T1000 (cell line): Measurements from ENCODE around the gene DOCK4.

Experiments
- DNase-seq: peaks from one replicate; lab custom pipeline; 2025; ENCODE audit warnings: mixed read lengths; lab: John Stamatoyannopoulos, UW

The DOCK4 gene

DNA sequence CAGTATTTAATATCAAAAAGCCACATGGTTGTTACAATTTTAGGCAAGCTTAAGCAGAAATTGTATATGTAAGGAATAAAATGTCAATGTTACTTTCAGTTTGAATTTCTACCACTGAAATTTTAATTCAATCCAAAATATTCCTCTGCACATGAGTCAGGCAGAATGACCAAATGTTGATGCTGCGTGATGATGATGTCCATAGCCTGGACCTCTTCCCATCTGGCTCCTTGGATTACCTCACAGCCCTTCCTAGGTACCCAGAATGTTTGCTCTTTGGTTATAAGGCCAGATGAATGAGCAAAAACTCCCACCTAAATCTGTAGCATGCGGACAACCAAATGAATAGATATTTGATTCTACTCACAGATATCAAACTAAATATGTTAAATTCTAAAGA is 385.6 kb downstream of the DOCK4 start:
- DNase-seq: no peak

DNA sequence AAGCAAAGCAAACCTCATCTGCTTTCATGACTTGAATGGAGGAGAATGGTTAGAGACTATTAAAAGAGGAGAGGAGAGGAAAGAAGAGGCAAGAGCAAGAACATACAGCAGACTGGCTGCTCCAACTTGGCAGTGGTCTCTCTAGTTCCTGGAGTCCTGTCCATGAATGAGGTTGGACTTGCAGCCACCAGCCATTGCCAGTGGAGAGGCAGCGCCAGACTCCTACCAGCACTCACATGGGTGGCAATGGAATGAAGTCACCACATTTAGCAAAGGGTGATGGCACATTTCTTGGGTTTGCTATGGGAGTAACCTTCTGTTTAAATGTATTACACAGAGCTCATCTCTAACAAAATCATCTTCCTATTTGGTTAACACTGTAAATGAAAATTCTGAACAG is 386.1 kb downstream of the DOCK4 start:
- no peak for DNase-seq

DNA sequence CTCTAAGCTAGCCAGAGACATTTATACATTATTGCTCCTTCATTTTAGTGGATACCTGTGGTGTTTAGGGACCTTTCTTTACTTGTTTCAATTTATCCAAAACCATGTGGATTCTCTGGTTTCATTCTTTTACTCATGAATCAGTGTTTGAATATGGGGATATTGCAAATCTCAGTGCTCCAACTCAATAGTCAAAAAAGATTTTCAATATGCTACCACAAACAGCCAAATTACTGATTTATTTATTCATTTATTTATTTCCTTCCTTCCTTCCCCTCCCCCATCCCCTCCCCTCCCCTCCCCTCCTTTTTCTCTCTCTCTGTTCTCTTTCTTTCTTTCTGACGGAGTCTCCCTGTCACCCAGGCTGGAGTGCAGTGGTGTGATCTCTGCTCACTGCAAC is 390.8 kb downstream of the DOCK4 start:
- DNase-seq: no peak

DNA sequence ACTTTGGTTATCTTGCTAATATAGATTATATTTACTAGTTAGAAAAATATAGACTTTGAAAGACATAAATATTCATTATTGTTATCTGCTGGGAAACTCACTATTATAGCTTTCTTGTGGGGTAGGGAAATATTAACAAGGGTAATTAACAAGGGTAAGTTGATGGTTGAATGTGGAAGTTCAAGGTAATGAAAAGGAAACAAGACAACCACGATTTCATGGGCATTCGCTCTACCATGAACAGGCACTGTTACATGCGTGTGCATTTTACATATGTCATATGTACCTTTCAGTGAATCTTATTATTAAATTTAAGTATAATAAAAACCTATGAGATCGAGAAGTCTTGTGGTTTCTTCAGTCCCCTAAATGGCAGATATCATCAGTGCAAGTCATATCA is 392.9 kb downstream of the DOCK4 start:
- no peak for DNase-seq

DNA sequence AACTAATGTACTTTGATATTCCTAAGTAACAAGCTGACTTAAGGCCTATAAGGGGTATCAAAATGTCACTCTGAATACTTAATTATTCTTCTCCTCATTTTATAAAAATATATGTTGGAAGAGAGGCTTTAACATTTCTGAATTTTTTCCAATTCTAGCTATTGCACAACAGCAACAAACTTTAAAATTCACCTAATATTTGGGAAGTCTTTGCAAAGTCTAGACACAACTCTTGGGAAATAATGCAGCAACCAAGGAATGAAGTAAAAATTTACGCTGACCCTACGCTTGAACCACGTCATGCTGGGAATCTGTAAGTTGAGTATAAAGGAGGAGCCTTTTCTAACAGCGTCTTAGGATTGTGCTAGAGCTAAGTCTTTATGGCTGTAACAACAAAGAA is 400.0 kb downstream of the DOCK4 start:
- DNase-seq: no peak

DNA sequence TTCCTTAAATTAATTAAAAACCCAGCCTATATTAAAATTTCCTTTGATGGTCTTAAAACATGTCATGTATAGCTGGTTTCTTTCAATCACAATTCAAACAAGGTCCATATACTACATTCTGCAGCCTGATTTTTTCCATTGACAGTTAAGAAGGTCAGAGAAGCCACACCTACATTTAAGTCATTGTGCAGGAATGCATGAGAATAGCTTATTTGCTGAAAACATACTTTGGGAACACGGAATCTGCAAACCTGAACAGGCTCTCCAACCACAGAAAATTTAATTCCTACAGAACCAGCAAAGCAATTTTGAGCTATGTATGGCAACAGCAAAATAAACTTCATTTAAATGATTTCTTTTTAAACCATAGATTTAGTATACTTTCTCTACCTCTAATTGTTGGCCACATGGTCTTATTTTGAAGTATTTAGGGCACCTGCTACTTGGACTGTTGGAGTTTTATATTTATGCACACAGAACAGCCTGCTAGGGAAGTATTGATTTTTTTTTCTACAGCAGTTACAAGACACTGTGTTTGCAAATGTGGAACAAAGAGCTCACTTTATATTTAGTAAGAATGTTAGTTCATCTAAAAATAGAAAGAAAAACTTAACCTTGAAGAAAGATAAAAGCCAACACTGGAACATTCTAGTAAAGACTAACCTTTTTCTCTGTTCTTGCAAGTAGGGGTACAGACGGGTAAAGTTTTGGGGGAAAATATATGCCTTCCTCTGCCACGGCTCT is 403.0 kb downstream of the DOCK4 start:
- no peak for DNase-seq

DNA sequence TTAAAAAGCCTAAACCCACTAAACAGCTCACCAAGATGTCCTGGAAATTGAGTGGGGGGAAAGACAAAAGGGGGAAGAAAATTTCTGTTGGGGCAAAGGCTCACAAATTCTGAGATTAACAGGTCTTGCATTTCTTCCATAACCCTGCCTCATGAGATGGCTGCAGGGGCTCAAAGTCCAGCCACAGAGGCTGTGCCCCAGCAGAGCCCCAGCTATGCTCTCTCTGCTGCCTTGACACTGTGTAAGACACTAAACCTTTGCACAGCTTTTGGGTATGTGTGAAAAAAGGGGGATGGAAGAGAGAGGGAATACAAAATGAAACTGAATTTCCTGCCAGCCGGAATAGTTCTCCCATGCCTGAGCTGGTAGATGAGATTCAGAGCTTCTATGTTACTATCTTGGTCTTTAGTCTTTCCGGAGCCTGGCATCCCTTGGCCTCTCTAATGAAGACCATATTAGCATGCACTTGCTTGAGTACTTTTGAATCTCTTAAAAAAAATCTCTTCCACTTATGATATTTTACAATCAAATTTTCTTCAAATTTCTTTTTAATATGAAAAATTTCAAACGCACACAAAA is 403.9 kb downstream of the DOCK4 start:
- DNase-seq: no peak

DNA sequence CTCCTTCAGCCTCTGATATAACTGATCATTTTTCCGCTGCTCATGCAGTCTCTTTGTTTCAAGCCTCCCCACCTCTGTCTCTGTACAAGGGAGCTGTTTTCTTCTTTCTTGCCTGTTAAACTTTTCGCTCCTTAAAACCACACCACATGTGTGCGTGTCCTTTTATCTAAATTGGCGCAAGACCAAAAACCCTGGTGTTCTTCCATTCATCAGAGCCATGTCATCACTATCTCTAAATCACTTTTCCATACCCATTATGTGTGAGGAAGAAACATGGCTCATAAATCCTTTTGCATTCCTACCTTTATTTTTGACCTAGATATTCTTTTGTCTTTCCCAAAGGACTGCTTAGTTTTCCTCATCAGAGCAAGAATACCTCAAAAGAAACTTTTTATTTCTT is 404.9 kb downstream of the DOCK4 start:
- DNase-seq: no peak

DNA sequence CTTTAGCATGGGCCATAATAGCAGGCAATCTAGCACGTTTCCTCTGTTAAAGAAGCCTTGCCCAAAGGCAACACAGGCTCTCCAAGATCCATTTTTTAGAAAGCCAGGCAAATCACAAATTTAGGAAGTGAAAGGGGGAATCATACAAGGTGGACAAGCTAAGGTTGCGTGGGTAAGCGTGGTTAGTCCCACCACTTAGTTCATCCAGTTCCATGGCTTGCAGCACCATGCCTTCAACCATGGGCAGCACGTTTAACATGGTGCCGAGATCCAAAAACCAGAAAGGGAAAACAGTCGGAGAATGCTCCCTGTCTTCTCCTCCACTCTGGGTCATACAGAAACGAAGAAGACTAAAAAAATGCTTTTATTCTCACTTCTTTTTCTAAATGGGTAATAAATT is 409.5 kb downstream of the DOCK4 start:
- no peak for DNase-seq

DNA sequence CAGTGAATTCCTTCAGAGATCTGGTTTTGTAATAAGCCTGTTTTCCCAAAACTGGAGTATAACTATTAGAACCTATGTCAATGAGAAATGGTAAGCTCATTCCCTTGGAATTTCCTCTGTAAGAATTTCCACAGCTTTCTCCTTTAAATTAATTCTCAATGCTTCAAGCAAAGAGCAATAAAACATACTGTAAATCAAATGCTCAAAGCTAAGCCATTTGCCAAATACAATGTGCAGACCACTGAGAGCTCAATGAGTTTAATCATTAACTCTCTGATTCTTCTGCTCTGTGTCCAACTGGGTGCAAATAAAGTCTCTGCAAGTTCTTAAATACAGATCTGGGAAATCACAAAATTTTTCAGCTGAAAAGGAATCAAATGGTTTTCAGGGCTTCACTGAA is 416.3 kb downstream of the DOCK4 start:
- no peak for DNase-seq

DNA sequence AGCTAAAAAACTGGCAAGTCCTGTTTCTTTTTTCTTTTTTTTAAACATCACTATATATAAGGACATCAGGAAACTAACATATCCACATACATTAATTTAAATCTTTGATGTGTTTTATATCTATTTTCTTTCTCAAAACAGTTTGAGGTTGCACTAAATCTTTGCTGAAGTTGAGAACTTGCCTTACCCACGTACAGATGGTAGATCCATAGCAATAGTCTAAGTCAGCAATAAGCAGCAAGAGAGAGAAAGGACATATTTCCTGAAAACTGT is 417.2 kb downstream of the DOCK4 start:
- no peak for DNase-seq

DNA sequence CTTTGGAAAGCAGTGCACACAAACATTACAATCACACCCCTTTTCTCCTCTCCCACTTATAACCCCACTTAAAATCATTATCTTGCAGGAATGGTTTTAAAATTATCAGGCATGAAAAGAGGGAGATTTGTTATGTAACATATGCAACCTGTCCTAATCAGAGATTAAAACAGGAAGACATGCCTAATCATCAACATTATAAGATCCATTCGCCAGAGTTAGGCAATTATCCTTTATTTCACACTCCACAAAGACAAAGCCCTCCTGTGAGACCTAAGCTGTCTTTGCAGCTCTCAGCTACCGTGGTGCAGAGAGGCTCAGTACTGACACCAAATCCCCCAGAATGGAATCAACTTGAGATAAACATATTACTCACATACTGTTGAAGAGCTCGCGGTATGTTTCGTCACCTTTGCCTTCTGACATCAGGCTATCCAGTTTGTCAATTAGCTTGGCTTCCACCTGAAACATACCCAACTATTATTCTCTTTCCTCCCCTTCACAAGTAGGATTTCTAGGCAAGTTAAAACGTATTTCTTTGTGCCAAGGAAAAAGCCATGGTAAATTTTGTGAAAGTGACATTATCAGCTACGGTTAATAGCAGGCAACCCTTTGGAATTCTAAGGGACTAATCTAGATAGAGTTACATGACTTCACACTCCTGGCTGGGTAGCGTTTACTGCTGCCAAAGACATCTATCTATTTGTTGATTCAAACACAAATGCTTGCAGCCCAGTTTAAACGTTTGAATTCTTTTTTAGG is 417.7 kb downstream of the DOCK4 start:
- no peak for DNase-seq

DNA sequence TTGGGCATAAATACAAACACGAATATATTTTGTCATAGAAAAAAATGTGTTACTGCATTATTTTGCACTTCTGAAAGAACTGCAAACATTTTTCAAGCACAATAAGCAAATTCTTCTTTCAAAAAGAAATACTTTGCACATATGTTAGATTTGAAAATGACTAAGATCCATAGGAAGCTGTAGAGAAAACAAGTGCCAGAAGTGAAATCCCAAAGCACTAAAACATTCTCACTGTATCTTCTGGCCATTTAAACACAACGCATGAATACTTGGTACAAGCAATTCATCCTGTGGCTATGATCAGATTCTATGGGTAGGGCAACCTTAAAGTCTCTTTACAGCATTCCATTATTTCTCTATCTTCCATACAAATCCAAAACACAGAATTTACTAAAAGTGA is 418.5 kb downstream of the DOCK4 start:
- no peak for DNase-seq

DNA sequence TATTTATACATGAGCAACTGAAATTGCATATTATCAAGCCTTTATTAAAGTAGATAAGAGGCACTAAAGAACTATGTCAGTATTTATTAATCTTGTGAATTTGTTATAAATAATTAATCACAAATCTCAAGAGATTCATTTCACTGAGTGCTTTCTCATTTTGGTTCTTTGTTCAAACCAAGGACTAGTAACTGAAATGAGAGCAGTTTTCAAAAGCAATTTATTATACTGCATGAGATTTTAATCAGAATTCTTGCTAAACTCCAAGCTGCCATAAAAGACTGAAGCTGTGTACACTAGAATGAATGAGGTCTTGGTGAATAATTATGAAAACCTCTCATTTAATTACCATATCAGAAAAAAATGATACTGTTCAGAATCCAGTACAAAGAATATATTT is 419.1 kb downstream of the DOCK4 start:
- DNase-seq: no peak

DNA sequence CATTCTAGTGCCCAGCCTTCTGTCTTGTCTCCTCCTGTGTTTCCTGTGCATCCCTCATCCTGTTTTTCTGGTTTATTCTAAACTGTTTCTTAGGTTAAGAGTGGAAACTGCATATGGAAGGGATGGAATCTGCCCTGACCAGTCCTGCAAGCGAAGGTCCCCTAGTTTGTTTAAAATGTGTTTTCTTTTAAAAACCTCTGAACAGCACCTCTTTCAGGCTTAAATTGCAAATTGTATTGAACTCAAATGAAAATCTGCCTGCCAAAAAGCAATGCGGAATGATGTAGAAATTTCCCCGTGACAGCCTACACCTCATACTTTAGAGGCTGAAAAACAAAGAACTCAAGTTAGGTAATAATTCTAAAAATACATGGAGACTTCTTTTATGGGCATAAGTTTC is 421.1 kb downstream of the DOCK4 start:
- no peak for DNase-seq

DNA sequence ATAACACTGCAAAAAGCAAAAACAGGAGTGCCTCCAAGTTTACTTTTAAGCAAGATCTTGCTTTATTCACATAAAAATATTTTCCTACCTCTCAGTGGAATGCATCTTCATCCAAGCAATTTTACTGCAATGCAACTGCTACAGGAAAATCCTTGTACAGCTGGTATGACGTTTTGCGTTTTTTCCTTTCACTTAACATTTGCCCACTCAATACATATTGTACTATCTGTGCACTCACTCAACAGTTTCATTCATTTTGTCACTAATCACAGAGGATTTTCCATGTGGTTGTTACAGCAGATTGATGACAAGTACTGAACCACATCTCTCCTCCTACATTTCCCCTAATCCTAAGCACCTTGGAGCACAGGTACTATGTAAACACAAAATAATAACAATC is 421.9 kb downstream of the DOCK4 start:
- DNase-seq: no peak

DNA sequence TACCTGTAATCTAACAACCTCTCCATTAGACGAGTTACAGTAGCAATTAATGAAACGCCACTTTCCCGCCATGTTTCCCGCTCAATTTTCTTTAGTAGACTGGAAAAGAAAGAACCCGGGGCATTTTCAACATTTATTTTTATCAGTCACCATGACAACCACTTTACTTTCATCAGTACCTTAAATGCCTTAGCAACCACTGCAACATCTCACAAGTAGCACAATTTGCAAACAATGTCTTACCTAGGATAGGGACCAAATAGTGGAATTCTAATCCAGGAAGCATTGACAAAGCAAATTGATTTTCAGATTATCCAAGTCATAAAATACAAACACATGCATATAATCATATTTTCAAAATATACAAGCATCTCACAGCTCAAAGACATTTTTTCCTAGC is 422.3 kb downstream of the DOCK4 start:
- DNase-seq: no peak

DNA sequence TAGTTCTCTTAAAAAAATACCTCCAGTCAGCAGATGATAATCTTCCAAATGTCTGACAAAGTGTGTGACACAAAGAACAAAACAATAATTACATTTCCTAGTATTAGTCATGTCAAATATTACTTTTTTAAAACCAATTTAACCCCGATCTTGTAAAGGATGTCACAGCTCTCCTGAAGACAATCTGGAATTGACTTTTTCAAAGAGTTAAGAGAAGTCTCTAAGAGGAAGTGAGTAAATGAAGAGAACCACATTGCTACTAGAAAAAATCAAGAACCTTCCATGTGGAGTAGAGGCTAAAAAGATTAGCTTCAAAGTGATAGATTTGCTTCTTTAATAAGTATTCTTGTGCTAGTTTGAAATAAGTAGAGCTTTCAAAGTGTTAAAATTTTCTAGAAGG is 425.7 kb downstream of the DOCK4 start:
- DNase-seq: no peak

DNA sequence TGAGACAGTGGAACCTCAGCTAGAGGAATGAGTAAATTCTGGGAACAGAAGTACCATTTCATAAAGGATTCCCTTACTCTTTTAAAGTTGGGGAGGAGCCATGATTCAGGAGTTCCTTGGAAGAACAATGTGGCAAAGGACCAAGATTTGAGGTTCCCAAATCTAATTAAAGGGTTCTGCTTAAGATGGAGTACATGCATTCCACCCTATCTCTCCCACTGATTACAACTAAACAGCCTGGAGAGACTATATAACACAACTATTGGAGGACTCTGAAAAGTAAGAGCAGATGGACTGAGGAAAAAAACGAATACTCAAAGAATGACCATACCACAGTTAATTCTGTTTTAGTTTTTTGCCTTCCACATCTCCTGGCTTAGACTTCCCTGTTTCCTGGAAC is 431.0 kb downstream of the DOCK4 start:
- DNase-seq: no peak

DNA sequence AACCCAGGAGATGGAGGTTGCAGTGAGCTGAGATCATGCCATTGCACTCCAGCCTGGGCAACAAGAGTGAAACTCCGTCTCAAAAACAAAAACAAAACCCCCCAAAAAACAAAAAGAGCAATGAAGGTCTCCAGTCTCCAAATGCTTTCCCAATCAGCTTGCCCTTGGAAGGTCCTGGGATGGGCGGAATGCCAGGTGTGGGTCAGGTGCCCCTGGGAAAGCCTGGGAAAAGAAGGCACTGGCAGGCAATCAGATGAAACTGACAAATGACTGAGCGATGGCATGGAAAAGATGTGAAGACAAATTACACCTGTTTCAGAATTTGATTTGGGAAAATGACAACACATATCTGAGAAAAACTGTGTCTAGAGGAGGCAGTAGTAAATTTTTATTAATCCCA is 433.5 kb downstream of the DOCK4 start:
- DNase-seq: no peak

DNA sequence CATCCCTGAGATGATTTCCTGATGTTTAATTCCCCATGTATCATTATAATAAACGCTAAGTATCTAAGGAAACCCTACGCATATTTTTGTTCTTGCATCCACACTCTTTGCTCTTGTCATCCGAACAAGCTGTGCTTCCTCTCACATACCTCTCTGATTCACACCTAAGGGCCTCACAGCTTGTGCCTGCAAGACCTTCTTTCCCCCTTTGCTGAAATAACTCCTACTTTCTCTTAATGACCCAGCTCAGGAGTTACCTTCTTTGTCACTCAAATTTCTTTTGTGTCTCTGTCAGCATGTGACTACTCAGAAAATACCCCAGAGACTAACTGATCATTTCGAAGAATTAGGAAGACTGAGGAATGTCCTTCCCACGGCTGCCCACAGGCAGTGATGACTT is 434.6 kb downstream of the DOCK4 start:
- DNase-seq: no peak

DNA sequence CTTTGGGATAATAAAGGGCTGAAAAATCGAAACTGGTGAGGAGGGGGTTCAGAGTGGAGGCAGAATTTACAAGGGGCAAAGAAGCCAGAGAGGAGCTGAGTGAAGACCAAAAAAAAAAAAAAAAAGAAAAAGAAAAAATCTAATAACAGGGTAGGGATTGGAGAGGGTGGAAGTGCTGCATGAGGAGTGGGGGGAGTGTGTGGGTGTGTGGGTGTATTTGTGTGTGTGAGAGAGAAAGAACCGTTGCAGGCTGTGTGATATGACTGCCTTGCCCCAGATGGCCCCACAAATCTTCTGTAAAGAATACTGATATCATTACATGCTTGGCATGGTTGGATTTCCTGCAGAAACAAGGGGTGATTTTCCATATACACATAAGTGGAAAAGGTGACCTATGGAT is 436.1 kb downstream of the DOCK4 start:
- DNase-seq: no peak

DNA sequence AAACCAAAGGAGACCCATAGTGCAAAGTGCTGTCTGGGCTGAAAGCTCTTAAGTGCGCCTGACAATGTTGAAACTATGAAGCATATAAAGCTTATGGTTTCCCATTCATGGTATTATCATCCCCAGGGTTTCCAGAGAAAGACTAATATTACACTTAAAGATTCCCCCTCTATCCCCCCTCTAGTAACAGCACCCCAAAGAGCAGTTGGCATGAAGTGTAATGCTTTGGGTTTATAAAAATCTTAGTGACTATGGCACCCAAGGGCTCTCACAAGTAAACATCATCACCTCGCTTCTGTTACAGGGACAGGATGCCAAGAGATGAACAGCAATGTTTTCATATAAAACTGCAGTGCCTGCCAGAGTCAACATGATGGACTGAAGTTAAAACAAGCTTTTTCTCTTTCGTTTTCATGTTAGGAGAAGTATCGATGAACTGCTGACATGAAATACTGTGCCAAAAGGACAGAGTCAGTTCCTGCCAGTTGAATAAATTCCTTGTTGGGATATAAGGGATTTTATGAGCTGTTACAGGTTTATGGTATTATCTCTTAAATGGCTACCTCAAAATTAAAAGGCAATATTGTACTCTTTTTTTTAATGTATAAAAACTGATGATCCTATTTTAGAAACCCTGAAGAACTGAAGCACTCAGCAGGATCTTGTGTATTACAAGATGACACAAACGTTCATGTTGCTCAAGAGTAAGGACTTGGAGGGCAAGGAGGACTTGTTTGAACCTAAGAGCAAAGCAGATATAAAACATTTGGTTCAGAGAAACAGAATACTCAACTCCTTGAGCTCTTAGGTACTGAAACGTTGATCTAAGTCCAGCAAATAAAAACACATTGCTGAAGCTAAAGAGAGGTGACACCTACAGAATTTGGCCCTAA is 440.2 kb downstream of the DOCK4 start:
- DNase-seq: no peak
